Progenitor cell of endocrine pancreas (in vitro differentiated cells): ENCODE results near the gene PRDM16. TPM values are rescaled to one million over a fixed set of nuclear protein-coding genes. Genes with fewer than 3 reads are reported as not detected.

Source experiments
- DNase-seq: peaks from one replicate; pipeline ENCODE4 v3.0.0; 2021; ENCODE audit warnings: low spot score; ENCODE audit not compliant: unreplicated experiment
- H3K27ac Mint-ChIP-seq: 2 replicates; pipeline ENCODE4 v1.8.0; 2021; ENCODE audit warnings: mild to moderate bottlenecking, moderate library complexity, mixed read lengths
- H3K27me3 Mint-ChIP-seq: 2 replicates; pipeline ENCODE4 v1.8.0; 2021; ENCODE audit warnings: mixed read lengths
- H3K36me3 Mint-ChIP-seq: 2 replicates; pipeline ENCODE4 v1.8.0; 2022; ENCODE audit warnings: mixed read lengths; ENCODE audit not compliant: insufficient read depth
- H3K4me1 Mint-ChIP-seq: 2 replicates; pipeline ENCODE4 v1.8.0; 2021; ENCODE audit warnings: low read depth, mixed read lengths
- H3K4me3 Mint-ChIP-seq: 2 replicates; pipeline ENCODE4 v1.8.0; 2021; ENCODE audit warnings: low read depth, mild to moderate bottlenecking, moderate library complexity, mixed read lengths
- H3K9me3 Mint-ChIP-seq: 2 replicates; pipeline ENCODE4 v1.8.0; 2021; ENCODE audit warnings: low read depth, mixed read lengths
- CTCF ChIP-seq: fragments of 200-600 bp; sonication (generic); IDR thresholded peaks from one replicate; pipeline ENCODE4 v1.5.0; 2021; ENCODE audit warnings: antibody characterized with exemption, mild to moderate bottlenecking; ENCODE audit not compliant: unreplicated experiment
- total RNA-seq: library from RNA; stranded (reverse); gene quantifications from 2 replicates; pipeline ENCODE4 v1.2.1, GENCODE V29; 2021

The PRDM16 gene
- total RNA-seq, 1 donor from 2014 or later, result 69.1 TPM

DNA sequence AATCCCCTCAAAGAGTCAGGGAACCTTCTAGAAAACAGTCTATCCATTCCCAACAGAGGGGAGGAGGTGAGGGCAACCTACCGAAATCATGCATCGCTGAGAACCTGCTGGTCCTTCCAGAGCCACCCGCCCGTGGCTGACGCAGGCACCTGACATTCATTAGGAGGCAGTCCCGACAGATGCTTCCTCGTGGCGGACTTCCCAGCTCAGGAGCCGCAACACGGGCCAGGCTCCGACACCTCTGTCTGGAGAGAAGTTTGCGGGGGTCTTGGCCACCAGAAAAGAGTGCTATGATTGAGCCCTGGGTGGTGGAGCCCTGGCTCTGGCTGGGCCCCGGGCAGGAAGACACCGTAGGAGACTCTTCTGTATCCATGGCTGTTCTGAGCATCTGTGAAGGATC is 299.1 kb downstream of the PRDM16 start:
- Mint-ChIP-seq H3K27ac (no peak overlapping the region), H3K9me3 (peaks cover 3% of the 10 kb centered on the region), H3K4me3 (no peak overlapping the region), H3K27me3 (no peaks in the 10 kb centered on the region), H3K36me3 (peaks cover 10% of the 10 kb centered on the region), H3K4me1 (peaks cover 24% of the 10 kb centered on the region)
- no peak for DNase-seq
- TF ChIP-seq CTCF, result no peak

DNA sequence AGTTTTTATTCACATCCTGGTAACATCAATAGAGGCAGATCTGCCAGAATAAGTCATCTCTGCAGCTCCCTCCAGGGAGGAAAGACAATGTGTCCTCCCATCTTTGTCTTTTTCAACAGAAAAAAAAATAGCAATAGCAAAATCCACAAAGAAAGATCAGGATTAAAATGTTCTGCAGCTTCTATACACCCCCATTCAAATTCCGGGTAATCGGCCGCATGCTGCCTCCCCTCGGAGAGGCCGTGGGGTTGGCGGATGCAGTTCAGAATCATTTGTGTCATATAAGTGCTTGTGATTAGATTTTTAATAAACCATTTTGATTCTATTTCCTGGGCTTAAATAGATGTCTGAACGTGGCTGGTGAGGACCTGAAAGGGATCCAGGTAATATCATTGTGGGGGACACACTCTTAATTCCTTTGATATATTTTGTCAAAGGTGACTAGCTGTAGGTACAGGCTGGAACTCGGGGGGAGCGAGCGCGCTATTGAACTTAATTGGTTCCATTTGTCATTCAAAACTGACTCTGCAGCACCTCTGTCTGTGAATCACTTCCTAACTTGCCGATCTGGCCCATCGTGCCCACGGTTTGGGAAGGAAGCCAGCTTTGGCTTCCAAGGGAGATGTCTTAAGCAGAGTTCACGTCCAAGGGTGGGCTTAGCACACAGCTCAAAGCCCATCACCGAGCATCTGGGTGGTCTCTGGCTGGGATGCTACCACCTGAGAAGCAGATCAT is 299.9 kb downstream of the PRDM16 start:
- DNase-seq, result no peak
- Mint-ChIP-seq H3K4me1 (peaks cover 24% of the 10 kb centered on the region), H3K27ac (no peak overlapping the region), H3K4me3 (no peak overlapping the region), H3K27me3 (no peaks in the 10 kb centered on the region), H3K9me3 (peaks cover 3% of the 10 kb centered on the region), H3K36me3 (peaks cover 10% of the 10 kb centered on the region)
- no peak for TF ChIP-seq CTCF

GRCh38 chr1:3369446-3370076 is 300.6 kb downstream of the PRDM16 start:
- H3K4me3 Mint-ChIP-seq, result no peak overlapping the region

DNA sequence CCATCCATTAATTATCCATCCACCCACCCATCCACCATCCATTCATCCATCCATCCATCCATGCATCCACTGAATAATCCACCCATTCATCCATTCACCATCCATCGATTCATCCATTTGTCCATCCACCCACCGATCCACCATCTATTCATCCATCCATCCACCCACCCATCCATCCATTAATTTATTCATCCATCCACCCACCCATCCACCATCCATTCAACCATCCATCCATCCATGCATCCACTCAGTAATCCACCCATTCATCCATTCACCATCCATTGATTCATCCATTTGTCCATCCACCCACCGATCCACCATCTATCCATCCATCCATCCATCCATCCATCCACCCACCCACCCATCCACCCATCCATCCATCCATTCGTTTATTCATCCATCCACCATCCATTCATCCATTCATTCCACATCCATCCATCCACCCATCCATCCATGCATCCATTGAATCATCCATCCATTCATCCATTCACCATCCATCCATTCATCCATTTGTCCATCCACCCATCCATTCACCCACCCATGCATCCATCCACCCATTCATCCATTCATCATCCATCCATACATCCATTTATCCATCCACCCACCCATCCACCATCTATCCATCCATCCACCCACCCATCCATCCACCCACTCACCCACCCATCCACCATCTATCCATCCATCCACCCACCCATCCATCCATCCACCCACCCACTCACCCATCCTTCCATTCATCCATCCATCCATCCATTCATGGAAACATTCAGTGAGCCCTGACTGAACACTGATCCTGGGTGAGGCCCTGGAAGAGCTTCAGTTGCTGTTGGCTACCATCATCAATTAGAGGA is 302.1 kb downstream of the PRDM16 start:
- Mint-ChIP-seq H3K36me3 (peaks cover 12% of the 10 kb centered on the region), H3K4me1 (peaks cover 12% of the 10 kb centered on the region), H3K9me3 (peaks cover 3% of the 10 kb centered on the region), H3K27ac (no peak overlapping the region), H3K4me3 (no peak overlapping the region), H3K27me3 (no peaks in the 10 kb centered on the region)
- no peak for TF ChIP-seq CTCF
- DNase-seq, result no peak

More at GRCh38 chr1:3369446-3370076, 300.6 kb downstream of the PRDM16 start:
- H3K36me3 Mint-ChIP-seq, result peaks cover 12% of the 10 kb centered on the region
- no peak overlapping the region for H3K27ac Mint-ChIP-seq
- peaks cover 3% of the 10 kb centered on the region for H3K9me3 Mint-ChIP-seq
- DNase-seq, result no peak
- no peak for TF ChIP-seq CTCF
- peaks cover 21% of the 10 kb centered on the region for H3K4me1 Mint-ChIP-seq
- H3K27me3 Mint-ChIP-seq, result no peaks in the 10 kb centered on the region

DNA sequence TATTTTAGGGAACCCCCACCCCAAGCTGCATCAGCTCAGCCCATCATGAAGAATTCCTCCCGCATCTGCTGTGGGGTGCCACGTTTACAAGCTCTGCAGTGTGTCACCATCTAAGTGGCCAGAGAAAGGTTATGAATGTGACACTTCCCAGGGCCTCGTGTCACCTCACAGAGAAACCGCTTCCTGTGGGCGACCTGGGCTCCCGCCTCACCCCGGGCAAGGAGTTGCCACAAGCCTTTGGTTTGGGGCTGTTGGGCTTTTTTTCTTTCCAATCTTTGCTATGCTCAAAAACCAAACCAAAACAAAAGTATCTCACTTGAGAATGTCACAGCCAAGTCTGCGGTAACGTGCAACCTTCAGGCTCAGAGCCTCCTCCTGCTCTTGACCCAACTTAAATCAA is 303.3 kb downstream of the PRDM16 start:
- no peak for TF ChIP-seq CTCF

More for the DNA sequence above, 303.3 kb downstream of the PRDM16 start:
- H3K36me3 Mint-ChIP-seq, result peaks cover 12% of the 10 kb centered on the region
- peaks cover 3% of the 10 kb centered on the region for H3K9me3 Mint-ChIP-seq
- H3K4me1 Mint-ChIP-seq, result peaks cover 6% of the 10 kb centered on the region
- no peaks in the 10 kb centered on the region for H3K27me3 Mint-ChIP-seq
- no peak overlapping the region for H3K27ac Mint-ChIP-seq
- no peak overlapping the region for H3K4me3 Mint-ChIP-seq
- DNase-seq, result no peak
